Upper lobe of left lung (tissue), 6 donors: Measurements from ENCODE around the gene AIFM3. TPM values are rescaled to one million over a fixed set of nuclear protein-coding genes. Genes with fewer than 3 reads are reported as not detected.

ENCODE experiments used
- ATAC-seq, 2 donors: fragments of 200-7000 bp; cut with Tn5 transposase; one replicate each; pipeline ENCODE4 v1.9.1; 2022; ENCODE audit warnings: mild to moderate bottlenecking in 2 of 2, moderate library complexity in 2 of 2; ENCODE audit not compliant: low FRiP score in 2 of 2
- DNase-seq, 2 donors: peaks; one replicate each; pipeline ENCODE4 v3.0.0-alpha.2; 2019 to 2020
- H3K27ac ChIP-seq, 4 donors: fragments of 200-600 bp; sonication (generic); one replicate each; pipeline ENCODE4 v1.5.1; 2016 to 2019
- H3K27me3 ChIP-seq, 4 donors: fragments of 200-600 bp; sonication (generic); one replicate each; pipeline ENCODE4 v1.5.1; 2017 to 2019
- H3K36me3 ChIP-seq, 4 donors: fragments of 200-600 bp; sonication (generic); one replicate each; pipeline ENCODE4 v1.5.1; 2016 to 2019
- H3K4me1 ChIP-seq, 4 donors: fragments of 200-600 bp; sonication (generic); one replicate each; pipeline ENCODE4 v1.5.1; 2018 to 2019
- H3K4me3 ChIP-seq, 4 donors: fragments of 200-600 bp; sonication (generic); one replicate each; pipeline ENCODE4 v1.5.1; 2017 to 2019; ENCODE audit warnings: mild to moderate bottlenecking in 2 of 4, moderate library complexity in 1 of 4
- H3K9me3 ChIP-seq, 4 donors: fragments of 200-600 bp; sonication (generic); one replicate each; pipeline ENCODE4 v1.5.1; 2018 to 2019
- EP300 ChIP-seq, 4 donors: sonication (generic); formaldehyde crosslinking; IDR thresholded peaks; one replicate each; pipeline ENCODE4 v1.5.1; 2017; ENCODE audit warnings: antibody characterized with exemption in 4 of 4, control low read depth in 2 of 4
- POLR2A ChIP-seq, 4 donors: fragments of 450-650 bp; IDR thresholded peaks; one replicate each; pipeline ENCODE4 v1.5.1; 2016 to 2017; ENCODE audit warnings: antibody characterized with exemption in 4 of 4, mild to moderate bottlenecking in 2 of 4
- POLR2AphosphoS5 ChIP-seq, 2 donors: sonication (generic); formaldehyde crosslinking; IDR thresholded peaks; one replicate each; pipeline ENCODE4 v1.5.1; 2017; ENCODE audit warnings: antibody characterized with exemption in 2 of 2
- WGBS, 2 donors: methylation state at CpG; one replicate each; pipeline ENCODE4 v1.1.5; 2017 to 2018; 5-methylcytosine and 5-hydroxymethylcytosine counted together
- total RNA-seq, 6 donors: library from RNA; depleted of rRNA in 4 of 6; stranded (reverse); fragments of >200 nt in 4 of 6; gene quantifications; one replicate each; pipeline versions ENCODE4 v1.1.0 to v1.2.1, GENCODE V29; 2016 to 2021
- TF ChIP-seq, protein P1 (sequence below), 6 experiments: fragments of 450-650 bp in 4 of 6; fragments of 200-600 bp in 2 of 6; sonication (generic) in 2 of 6; IDR thresholded peaks; one replicate each; pipeline ENCODE4 v1.5.1; 2016 to 2019; ENCODE audit warnings: antibody characterized with exemption in 6 of 6
- donor health status: DM: no; HTN: no; CAD: no; lungs with moderate emphysema.
- donor health status: DM: no; HTN: yes; CAD: no; lungs with severe emphysema.

Gene AIFM3
- total RNA-seq, 6 donors from 2014 or later: 4.7 to 9.4 (median 6.6) TPM

GRCh38 chr22:20957102-20957682, 9.9 kb upstream of the AIFM3 start:
- H3K27me3 ChIP-seq: no peaks in the 10 kb centered on the region
- WGBS, 2 donors: 2% methylated on average over 41 of the region's 59 CpGs; no CpG with 5 or more reads in 1 of the 2 donors
- TF ChIP-seq POLR2A (IDR thresholded peaks at IDR 0.05): peak in 1 of 4 donors; percentile 47
- no peak for TF ChIP-seq EP300 (IDR thresholded peaks at IDR 0.05)
- TF ChIP-seq, protein P1, sequence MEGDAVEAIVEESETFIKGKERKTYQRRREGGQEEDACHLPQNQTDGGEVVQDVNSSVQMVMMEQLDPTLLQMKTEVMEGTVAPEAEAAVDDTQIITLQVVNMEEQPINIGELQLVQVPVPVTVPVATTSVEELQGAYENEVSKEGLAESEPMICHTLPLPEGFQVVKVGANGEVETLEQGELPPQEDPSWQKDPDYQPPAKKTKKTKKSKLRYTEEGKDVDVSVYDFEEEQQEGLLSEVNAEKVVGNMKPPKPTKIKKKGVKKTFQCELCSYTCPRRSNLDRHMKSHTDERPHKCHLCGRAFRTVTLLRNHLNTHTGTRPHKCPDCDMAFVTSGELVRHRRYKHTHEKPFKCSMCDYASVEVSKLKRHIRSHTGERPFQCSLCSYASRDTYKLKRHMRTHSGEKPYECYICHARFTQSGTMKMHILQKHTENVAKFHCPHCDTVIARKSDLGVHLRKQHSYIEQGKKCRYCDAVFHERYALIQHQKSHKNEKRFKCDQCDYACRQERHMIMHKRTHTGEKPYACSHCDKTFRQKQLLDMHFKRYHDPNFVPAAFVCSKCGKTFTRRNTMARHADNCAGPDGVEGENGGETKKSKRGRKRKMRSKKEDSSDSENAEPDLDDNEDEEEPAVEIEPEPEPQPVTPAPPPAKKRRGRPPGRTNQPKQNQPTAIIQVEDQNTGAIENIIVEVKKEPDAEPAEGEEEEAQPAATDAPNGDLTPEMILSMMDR (IDR thresholded peaks at IDR 0.05): no peak
- ATAC-seq: peak; percentile 64 to 80
- H3K9me3 ChIP-seq: no peaks in the 10 kb centered on the region
- peaks cover 0 to 18% (median 10%) of the 10 kb centered on the region in 4 donors for H3K36me3 ChIP-seq
- H3K4me3 ChIP-seq: peak overlapping the region; percentile 49 to 80 (median 75)
- DNase-seq: peak in 1 of 2 donors; percentile 90
- H3K4me1 ChIP-seq: peaks cover 13 to 34% (median 21%) of the 10 kb centered on the region in 4 donors
- H3K27ac ChIP-seq: peak overlapping the region; percentile 48 to 88 (median 72)

DNA sequence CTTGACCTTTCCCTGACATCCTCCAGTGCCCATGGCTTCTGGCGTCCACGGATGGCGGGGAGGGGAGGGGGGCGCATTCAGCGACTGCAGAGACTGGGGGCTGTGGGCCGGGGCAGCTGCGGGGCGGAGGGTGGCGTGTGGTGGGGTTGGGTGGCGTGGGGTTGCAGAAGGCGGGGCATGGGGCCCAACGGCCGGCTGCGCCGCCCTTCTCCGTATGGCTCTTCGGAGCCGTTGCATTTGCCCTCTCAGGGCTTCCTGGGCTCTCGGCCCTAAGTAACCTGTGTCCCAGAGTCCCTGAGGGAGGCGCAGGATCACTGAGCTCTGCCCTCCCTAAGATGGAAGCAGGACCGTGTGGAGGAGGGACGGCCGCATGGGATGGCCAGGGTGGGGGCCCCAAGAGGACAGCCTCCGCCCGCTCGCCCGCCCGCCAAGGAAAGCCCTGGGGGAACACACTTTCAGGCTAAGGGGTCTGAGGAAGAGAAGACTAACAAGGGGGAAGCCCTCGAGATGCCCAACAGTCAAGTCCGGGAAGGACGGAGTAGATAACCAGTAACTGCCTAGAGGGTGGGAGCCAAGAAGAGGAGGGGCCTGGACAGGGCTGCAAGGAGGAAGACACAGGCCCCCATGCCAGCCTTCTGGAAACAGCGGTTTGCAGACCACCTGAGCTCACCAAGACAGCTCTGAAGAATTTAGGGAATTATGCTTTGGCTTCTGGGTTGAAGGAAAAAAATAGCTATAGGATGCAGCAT, 9.2 kb upstream of the AIFM3 start:
- DNase-seq: peak; percentile 69 to 88
- Histone ChIP-seq H3K9me3 (no peaks in the 10 kb centered on the region), H3K27ac (peak overlapping the region; percentile 48 to 88 (median 72)), H3K27me3 (no peaks in the 10 kb centered on the region), H3K4me3 (peak overlapping the region; percentile 49 to 80 (median 75)), H3K36me3 (peaks cover 0 to 12% (median 7%) of the 10 kb centered on the region in 4 donors), H3K4me1 (peaks cover 13 to 32% (median 21%) of the 10 kb centered on the region in 4 donors)
- peak; percentile 82 to 84 for ATAC-seq
- WGBS, 2 donors: 6 to 14% methylated on average over 23 to 30 of the region's 32 CpGs
- TF ChIP-seq POLR2A (IDR thresholded peaks at IDR 0.05) (no peak), EP300 (IDR thresholded peaks at IDR 0.05) (no peak), POLR2AphosphoS5 (IDR thresholded peaks at IDR 0.05) (no peak)
- TF ChIP-seq, protein P1 (IDR thresholded peaks at IDR 0.05): no peak

- WGBS, 2 donors: 93 to 95% methylated on average over 20 of the region's 20 CpGs
- ATAC-seq: no peak
- DNase-seq: no peak
Measured at GRCh38 chr22:20959578-20960461, 7.2 kb upstream of the AIFM3 start.

DNA sequence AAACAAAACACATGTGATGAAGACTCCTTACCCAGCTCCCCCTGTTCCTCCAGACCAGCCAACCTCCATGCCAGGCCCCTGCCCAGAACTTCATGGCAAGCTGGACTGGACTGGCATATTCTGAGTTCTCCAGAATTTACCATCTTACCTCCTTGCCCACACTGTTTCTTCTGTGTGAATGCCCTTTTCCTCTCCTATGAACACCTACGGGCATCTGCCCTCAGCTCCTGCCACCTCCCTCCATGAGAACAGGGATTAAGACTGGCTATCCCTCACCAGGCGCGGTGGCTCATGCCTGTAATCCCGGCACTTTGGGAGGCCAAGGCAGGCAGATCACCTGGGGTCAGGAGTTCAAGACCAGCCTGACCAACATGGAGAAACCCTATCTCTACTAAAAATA, 6.4 kb upstream of the AIFM3 start:
- H3K36me3 ChIP-seq: no peaks in the 10 kb centered on the region
- DNase-seq (no peak), ATAC-seq (no peak)
- 84 to 88% methylated on average over 4 of the region's 4 CpGs for whole genome bisulfite sequencing, 2 donors
- no peaks in the 10 kb centered on the region for H3K9me3 ChIP-seq
- no peak for TF ChIP-seq POLR2A (IDR thresholded peaks at IDR 0.05)
- TF ChIP-seq POLR2AphosphoS5 (IDR thresholded peaks at IDR 0.05): no peak
- TF ChIP-seq, protein P1 (IDR thresholded peaks at IDR 0.05): no peak
- no peak for TF ChIP-seq EP300 (IDR thresholded peaks at IDR 0.05)
- H3K4me1 ChIP-seq: peaks cover 23 to 46% (median 29%) of the 10 kb centered on the region in 4 donors
- H3K4me3 ChIP-seq: no peak overlapping the region
- H3K27me3 ChIP-seq: peaks cover 0 to 10% (median 3%) of the 10 kb centered on the region in 4 donors
- H3K27ac ChIP-seq: no peak overlapping the region

More at GRCh38 chr22:20959578-20960461, 7.2 kb upstream of the AIFM3 start:
- Histone ChIP-seq H3K4me1 (peaks cover 19 to 39% (median 25%) of the 10 kb centered on the region in 4 donors), H3K27ac (no peak overlapping the region), H3K9me3 (no peaks in the 10 kb centered on the region), H3K27me3 (peaks cover 0 to 7% (median 0%) of the 10 kb centered on the region in 4 donors), H3K36me3 (no peaks in the 10 kb centered on the region), H3K4me3 (no peak overlapping the region)
- TF ChIP-seq POLR2A (IDR thresholded peaks at IDR 0.05): no peak
